ENCODE results near the gene KIAA0040.

Gene KIAA0040

DNA sequence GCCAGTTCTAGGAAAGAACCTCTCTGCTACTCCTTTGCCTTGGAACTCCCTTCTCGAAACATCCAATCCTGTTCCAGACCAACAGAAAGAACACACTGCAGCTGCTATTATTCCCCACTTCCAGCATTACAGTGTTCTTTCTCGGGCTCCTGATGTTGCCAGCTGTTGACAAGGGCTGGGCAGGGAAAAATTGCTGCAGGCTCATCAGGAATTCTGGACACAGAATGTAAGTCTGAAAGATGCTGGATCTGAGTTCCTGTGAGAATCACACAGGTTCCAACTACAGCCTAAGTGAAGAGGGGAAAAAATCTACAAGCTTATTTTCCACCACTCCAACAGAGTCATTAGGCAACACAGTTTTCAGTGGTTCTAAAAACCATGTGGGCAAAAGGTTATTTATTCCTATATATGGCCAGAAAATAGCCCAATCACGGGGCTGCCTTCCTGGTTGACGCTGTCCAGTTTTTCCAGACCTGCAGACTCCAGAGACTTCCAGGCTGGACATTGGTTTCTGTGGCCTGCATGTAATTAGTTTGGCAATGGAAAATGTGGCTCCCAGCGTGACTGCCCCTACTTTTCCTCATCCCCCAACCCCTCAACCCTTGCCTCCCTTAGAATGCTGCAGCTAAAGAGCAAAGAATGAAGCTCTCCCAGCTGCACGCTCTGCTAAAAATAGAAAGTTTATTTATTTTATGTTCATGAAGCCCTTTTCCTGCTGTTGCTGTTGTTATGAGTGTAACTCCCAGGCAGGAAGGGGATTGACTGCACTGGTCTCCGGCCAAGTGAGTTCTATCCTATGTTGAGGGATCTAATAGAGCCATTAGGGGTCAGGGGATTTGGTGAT is 8.3 kb upstream of the KIAA0040 start:
- no peak for DNase-seq

DNA sequence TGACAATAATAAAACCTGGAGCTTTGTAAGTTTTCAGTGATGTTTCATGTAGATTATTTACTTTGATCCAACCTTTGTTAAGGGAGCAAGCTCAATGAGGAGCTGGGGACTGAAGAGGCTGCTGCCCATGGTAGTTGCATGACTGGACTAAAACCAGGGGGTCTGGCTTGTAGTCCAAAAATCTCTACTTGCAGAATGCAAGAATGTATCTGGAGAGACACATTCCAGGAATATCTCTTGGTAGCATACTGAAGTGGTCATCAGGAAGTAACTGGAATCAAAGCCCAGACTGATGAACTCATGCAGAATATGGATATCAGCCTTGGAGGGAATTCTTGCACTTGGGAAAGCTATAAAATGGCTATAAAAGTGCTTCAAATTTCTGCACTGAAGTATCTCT is 5.8 kb upstream of the KIAA0040 start:
- no peak for DNase-seq

DNA sequence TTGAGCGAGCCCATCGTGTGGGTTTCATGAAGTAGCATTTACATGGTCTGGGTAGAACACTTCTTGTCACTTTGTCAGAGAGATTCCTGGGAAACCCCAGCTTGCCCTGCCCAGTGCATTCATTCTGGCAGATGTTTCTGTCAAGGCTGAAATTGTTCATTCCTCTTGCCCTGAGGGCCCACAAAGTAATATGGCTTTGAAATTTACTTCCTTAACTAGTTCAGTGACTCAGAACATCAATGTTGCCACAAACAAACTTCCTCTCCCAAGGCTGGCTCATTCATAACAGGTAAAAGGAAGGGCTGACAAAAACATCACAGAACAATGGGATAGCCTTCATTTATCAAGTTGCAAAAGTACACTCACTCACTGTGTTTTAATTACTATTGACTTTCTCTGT is 5.0 kb upstream of the KIAA0040 start:
- DNase-seq = no peak

DNA sequence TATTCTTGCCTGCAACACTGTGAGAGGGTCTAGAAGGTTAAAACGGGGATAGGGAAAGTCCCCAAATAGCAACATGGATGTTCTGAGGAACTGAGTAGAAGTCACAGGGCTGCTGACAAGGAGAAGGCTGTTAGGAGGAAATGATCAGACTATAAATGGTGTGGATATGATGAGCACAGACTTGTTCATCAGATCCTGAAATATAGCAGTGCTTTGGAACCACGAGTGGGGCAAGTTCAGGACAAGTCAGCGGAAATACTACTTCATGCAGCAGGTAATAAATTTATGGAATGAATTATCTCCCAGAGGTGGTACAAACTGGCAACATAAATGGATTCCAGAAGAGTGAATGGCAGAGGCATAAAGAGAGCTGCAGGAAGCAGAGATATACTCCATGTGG is 3.2 kb upstream of the KIAA0040 start:
- DNase-seq = no peak

DNA sequence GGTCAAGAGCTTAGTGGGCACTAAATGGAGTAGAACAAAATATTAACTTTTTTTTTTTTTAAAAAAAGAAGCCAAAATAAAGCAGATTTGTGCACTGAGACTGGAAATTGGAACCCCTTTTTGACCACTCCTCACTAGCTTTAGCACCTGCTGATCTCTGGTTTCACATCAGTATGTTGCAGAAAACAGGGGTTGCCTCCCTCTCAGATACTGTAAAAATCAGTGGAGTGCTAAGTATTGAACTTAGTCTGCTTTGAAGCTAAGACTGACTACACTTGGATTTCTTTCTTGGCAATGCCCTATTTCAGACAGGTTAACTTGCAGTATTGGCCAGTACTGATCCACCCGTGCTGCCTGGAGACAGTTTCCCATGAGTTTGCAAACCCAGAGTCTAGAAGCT is 2.7 kb upstream of the KIAA0040 start:
- no peak for DNase-seq

DNA sequence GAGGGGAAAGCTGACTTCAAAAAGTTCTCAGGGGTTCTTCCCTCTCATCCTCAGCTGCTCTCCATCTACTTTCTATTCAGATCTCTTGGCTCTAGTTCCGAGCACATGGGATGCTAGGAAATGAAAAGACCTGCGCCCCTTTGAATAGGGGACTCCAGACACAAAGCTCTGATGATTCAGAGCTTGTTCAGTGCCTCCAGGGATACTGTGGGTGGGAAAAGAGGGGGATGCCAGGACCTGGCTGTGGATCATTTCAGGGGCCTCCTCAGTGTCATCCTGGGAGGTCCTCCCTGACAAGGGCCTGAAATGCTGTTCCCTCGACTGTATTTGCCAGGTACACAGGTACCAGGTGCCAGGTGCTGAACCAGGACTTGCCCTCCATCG is 943 bp upstream of the KIAA0040 start:
- no peak for DNase-seq

DNA sequence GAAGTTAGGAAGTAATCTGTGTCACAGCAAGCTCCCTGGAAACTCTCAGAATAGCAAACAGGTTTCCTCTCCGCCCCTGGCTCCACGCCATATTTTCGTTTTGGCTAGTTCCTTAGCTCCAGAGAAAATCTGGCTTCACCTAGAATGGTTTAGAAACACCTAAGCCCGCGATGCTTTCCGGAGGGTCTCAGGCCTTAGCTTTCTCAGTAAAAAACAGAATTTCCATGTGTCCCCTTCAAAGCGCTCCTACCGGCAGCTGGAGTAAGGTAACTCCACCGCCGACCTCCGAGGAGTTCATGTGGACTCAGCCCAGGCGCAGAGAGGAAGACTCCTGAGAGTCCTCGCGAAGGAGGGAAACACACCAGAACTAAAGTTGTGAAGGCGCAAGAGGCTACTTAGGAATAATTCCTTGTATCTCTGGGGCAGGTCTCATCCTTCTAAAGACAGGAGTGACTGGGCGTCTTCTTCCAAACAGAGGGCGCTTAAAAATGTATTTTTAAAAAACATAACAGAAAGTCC is 406 bp downstream of the KIAA0040 start:
- peak; percentile 5 for DNase-seq

DNA sequence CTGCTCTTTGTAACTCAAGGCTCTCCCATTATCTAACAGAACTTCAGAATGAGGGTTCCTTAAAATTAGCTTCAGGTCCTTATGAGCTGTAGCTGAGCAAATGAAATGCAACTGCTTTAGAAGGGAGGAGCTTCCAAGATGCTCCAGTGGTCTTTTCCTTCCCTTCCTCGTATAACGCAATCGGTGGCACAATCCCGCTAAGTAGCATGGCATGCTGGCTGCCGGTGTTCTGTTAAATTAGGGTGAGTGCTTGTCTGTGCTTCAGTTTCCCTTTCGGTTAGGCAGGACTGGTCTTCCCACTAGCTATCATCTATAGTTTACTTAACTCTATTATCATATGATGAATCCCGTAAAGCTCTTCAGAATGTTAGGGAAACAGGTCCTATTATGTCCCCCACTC is 917 bp downstream of the KIAA0040 start:
- no peak for DNase-seq

DNA sequence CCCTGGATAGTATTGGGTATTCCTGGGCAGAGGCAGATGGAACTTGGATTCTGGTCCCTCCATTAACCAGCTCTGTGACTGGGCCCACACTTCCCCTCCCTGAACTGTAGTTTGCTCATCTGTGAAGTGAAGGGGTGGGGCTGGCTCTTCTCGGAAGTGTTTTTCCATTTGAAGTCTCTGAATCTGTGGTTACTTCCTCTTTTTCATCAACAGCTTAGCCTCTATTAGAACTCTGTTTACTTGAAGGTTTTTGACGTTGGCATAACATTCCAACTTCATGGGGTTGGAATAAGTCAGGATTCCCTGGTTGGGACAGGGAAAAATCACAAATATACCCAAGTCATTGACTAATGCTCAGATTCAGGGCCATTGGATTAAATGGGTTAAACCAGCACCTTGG is 3.6 kb downstream of the KIAA0040 start:
- peak; percentile 2 for DNase-seq

DNA sequence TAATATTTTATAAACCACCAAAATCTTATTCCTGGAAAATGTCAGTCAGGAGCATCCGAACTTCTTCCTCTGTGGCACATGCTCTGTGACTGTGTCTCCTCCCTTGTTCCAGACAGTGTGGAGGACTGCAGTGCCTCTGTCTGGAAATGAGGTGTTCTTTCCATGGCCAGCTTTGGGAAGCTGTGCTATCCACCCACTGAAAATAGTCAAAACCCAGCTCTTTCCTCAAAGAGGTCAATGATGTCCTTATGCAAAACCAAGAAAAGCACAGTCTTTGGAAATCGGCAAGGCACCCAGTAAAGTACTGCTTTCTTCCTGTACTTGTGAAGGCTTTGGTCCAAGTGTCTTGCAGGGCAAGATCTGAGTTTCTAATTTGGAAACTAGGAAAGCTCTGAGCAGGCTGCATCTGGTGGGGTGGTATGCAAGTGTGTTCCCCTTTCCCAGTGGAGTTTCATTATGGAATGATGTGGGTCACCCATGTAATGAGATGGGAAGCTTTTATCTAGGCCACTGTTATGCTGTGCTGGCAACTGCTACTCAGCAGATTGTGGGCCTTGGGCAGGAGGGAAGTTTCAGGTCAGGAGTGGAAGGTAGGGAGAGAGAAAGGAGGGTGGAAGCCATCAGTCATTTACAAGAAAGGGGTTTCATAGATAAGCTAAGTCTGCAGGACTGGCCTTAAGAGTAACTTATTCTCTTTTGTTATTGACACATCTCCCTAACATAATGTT is 6.0 kb downstream of the KIAA0040 start:
- no peak for DNase-seq

DNA sequence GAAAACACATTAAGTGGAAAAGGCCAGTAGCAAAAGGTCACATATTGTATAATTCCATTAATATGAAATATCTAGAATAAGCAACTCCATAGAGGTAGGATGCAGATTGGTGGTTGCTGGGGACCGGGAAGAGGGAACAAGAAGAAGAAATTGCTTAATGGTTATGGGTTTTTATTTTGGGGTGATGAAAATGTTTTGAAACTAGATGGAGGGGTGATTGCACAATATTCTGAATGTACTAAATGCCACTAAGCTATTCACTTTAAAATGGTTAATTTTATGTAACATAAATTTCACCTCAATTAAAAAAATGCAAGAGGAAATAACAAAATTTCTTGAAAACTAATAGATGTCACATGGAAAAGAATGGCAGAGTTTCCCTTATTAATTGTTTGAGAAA is 6.7 kb downstream of the KIAA0040 start:
- DNase-seq = no peak

DNA sequence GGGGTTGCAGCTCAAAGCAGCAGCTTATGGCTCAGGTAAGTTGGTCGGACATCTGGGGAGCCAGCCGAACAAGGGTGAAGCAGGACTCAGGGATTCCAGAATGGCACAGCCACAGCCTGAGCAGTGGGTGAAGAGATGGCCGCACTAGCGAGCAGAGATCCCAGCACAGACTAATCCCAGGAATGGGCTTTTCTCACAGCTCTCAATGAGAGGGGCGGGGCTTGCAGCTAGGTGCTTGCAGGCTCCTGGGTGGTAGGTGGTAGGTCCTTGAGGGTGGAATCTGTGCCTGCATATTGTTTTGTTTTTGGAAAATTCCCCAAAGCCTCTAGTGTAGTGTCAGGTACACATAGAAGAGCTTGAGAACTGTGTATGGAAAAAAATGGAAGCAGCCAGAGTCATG is 9.0 kb downstream of the KIAA0040 start:
- DNase-seq = no peak

DNA sequence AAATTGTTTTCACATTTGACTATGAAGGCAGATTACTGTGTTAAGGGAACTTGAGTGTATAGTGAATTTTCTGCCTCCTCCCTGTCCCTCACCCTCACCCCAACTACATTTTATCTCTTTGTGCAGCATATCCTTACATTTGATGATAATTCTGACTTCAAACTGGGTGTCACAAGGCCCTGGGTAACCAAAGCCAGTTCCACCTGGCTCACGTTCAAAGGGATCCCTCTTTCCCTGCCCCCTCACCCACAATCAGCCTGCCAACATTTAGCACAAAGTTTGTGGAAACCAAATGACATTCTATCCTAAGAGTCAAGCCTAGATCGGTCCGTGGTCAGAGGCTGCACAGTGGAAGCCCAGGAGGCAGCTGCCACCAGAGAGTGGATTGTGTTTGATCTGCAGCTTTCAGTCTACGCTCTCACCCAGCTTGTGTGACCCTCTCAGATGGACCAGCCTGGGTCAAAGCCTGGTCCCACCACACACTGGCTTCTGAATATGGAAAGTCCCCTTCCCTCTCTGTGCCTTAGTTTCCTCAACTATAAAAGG is 10.3 kb downstream of the KIAA0040 start:
- DNase-seq = no peak

DNA sequence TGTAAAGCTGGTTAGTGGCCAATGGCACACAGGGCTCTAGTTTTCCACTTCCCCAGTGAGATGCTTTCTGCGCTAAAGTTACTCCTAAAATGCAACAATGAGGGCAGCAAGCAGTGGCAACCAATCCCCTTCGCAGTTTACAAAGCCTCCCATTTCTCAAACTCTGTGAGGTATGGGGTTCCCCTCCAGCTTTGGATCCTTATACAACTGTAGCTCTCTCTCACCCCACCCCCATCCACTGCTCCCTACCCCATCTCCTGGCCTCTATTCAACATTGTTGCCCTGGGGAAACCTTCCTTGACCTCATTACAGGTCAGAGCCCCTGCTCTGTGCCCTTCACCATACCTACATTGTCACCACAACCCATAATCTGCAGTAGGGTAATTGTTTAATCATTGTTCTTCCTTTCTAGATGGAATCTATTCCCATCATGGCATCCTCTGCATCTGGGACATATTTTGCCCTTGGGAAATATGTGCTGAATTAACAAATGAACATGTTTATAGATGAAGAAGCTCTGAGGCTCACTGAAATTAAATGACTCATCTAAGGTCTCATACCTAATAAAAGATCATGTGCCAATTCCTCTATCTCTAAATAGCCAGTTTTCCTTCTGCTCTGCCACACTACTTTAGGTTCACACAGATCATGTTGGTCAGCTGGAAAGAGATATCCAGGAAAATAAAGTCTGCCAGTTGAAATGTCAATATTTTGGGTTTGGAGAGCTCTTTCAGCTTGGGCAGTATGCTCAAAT is 12.6 kb downstream of the KIAA0040 start:
- no peak for DNase-seq

DNA sequence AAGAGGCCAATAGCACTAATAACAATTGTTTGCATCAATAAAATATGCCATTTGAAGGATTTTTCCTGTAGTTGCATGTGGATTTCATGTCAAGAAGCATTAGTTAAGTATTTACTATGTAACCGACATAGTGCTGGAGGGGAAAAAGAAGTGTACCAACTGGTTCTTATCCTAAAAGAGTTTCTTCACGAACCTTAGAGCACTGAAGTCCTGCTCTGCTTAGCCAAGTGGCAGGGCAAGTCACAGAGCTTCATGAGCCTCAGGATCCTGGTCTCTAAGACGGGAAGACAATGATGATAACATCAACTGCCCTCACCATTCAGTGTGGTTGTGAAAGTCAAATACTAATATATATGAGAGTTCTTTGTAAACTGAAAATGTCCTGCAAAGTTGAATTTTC is 14.1 kb downstream of the KIAA0040 start:
- no peak for DNase-seq

DNA sequence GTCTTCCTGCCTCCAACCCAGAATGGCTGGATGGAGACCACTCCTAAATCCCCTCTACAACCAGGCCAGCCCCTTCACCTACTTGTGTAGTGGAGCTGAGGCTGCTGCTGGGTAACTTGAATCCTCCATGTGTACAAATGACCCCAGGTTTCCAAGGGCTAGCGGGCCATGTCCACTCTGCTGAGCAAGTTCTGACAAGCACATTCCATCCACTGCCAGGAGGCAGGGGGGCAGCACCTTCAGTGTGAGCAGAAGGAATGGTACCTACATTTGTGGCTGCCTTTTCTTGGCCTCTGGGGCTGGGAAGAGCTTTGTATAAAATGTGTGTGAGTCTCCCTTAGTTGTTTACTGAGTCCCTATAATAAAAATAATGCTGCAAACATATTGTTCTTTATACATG is 14.5 kb downstream of the KIAA0040 start:
- DNase-seq = no peak

DNA sequence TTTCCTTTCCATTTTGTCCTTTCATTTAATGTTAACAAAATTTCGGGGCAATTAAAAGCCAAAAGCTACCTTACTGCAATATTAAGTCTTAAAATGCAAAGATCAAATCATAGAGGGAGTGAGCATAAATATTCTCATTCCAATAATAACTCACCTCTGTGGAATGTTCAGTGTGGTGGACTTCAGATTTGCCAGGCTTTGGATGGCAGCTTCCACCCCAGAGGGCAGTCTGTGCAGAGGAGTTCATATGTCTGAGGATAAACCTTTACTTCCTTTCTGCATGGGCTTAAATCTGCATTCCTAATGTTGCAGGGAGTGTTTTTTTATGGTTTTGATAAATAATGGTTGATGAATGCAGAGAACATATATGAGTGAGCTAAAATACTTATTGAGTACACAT is 16.3 kb downstream of the KIAA0040 start:
- DNase-seq = no peak

DNA sequence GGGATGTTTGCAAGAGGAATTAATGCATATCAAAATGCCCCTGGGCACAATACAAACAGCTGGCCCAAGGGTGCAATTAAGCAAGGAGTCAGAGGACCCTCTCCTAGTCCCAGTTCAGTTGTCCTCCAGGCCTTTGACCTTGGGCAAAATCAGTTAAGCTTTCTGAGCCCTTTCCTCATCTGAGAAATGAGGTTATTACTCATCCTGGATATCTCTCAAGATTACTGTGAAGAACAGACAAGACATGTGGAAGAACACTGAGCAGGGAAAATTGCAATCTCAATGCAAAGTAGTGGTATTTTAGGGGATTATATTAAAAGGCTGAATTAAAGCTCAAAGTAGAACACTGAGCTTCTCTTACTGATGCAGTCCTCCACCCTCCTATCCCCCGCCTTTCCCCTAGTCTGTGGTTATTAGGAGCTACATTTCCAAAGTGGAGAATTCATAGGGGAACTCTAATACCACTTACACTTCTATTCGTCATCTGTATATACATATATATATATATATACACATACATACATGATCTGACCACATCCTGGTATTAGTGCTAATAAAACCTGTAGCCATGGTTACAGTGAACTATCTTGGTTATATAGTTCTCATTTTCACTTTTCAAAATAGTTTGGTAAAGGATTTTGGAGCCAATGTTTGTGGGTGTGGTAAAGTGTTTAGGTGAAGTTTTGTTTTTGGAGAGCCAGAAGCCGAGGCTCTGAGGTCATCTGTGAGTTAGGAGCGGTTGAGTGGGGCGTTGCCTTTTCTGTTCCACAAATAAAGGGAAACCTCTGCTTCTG is 18.1 kb downstream of the KIAA0040 start:
- no peak for DNase-seq

DNA sequence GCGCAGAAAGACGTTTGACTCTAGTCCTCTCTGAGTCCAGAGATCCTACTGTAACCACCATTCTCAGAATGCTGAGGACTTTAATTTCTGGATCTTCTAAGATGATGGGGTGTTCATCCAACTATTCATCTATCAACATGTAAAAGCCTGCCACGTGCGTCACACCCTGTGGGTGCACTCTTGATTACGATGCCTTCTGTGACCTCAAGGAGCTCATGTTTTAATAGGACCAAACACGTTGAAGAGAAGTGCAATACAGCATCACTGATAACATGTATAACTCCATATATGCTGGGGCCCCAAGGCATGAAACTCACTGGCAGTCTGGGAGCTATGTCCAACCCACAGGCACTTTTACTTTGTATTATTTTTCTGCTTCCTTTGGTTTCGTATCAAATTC is 19.0 kb downstream of the KIAA0040 start:
- no peak for DNase-seq

DNA sequence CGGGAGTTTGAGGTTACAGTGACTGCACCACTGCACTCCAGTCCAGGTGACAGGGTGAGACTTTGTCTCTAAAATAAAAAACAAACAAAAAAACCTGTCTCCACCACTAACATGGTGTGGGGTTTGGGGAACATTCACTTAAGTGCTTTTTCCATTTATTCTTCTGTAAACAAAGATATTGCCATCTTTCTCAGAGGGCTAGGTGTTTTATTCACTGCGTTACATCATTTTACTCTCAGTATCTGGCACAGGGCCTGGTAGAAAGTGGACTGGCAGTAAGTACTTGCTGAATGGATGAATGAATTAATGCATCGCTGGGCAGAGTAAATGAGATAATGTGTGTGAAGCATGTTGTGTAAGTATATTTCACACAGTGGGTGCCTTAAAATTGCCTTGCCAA is 20.1 kb downstream of the KIAA0040 start:
- no peak for DNase-seq

DNA sequence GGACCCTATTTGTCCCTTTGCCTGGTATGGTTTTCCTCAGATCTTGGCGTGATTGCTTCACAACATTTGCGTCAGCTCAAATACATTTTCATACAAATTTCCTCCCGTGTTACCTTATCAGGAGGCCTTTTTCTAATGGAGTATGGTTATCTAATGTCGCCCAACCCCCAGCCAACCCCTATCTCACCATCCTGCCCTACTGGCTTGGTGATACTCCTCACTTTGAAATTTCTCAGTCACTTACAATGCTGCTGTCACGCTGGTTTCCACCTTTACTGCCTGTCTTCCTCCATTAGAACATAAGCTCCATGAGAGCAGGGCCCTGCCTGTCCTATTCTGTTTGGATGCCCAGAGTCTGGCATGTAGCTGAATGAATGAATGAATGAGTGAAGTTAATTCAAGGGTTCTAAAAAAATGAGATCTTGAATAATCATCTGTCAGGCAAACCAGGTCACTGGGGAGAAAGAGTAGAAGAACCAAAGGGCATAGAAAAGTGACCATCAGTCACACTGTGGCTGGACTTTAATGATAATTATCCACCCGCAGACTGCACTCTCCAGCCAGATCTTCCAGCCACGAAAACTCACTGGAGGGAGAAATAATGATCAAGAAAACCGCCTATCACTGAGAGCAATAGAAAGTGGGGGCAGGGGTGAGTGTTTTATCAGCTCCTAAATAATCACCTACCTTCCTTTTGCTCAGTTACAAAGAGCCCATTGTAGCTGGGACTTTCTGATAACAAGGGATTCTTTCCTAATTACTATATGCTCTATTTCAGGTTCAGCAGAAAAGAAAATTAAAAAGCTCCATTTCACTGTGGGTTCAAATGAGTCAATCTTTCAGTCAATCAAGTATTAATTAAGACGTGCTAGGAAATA is 21.3 kb downstream of the KIAA0040 start:
- DNase-seq = no peak

Measured in effector CD8-positive, alpha-beta T cell (primary cell).